Activated CD4-positive, alpha-beta T cell treated with anti-CD3 and anti-CD28 coated beads, Interleukin-2, amount 50 U/mL, for 1 hour (primary cell): ENCODE data around the gene CHCHD6.

Experiments used
- DNase-seq: peaks from one replicate; pipeline ENCODE4 v3.0.0-alpha.2; 2020

The CHCHD6 gene

GRCh38 chr3:126998728-126999127, 294.7 kb downstream of the CHCHD6 start:
- no peak for DNase-seq

- no peak for DNase-seq
Measured at GRCh38 chr3:126999383-126999782, 295.3 kb downstream of the CHCHD6 start.

- no peak for DNase-seq
Measured at GRCh38 chr3:127000119-127000518, 296.1 kb downstream of the CHCHD6 start.

GRCh38 chr3:127000761-127001160, 296.7 kb downstream of the CHCHD6 start:
- no peak for DNase-seq

GRCh38 chr3:127001486-127002194, 297.6 kb downstream of the CHCHD6 start:
- DNase-seq: no peak

- no peak for DNase-seq
Measured at GRCh38 chr3:127002195-127003174, 298.4 kb downstream of the CHCHD6 start.

GRCh38 chr3:127003175-127003555, 299.1 kb downstream of the CHCHD6 start:
- no peak for DNase-seq

GRCh38 chr3:127003601-127004280, 299.7 kb downstream of the CHCHD6 start:
- no peak for DNase-seq

GRCh38 chr3:127004641-127005397, 300.8 kb downstream of the CHCHD6 start:
- DNase-seq: no peak

- DNase-seq: no peak
Measured at GRCh38 chr3:127005864-127006500, 301.9 kb downstream of the CHCHD6 start.

GRCh38 chr3:127006781-127007436, 302.9 kb downstream of the CHCHD6 start:
- DNase-seq: no peak

GRCh38 chr3:127008236-127008635, 304.2 kb downstream of the CHCHD6 start:
- DNase-seq: no peak

- DNase-seq: no peak
Measured at GRCh38 chr3:127009531-127009930, 305.5 kb downstream of the CHCHD6 start.
